Immature natural killer cell (primary cell): ENCODE measurements around the gene ZMAT3. TPM values are rescaled to one million over a fixed set of nuclear protein-coding genes. Genes with fewer than 3 reads are reported as not detected.

ENCODE experiments used
- DNase-seq, 3 donors: peaks; one replicate each; pipeline ENCODE4 v3.0.0; 2022; ENCODE audit warnings: mixed read lengths in 1 of 3
- H3K27ac Mint-ChIP-seq, 6 donors: one replicate each; pipeline ENCODE4 v1.8.0; 2020; ENCODE audit warnings: mixed read lengths in 6 of 6, mild to moderate bottlenecking in 5 of 6, inconsistent platforms in 4 of 6, moderate library complexity in 3 of 6
- H3K27me3 Mint-ChIP-seq, 3 donors: one replicate each; pipeline ENCODE4 v1.8.0; 2020 to 2021; ENCODE audit warnings: low read depth in 3 of 3, mild to moderate bottlenecking in 3 of 3, mixed read lengths in 3 of 3, moderate library complexity in 3 of 3, inconsistent platforms in 1 of 3
- H3K36me3 Mint-ChIP-seq, 3 donors: one replicate each; pipeline ENCODE4 v1.8.0; 2020; ENCODE audit warnings: mixed read lengths in 3 of 3, inconsistent platforms in 2 of 3, mild to moderate bottlenecking in 2 of 3
- H3K4me1 Mint-ChIP-seq, 2 donors: one replicate each; pipeline ENCODE4 v1.8.0; 2020; ENCODE audit warnings: inconsistent platforms in 2 of 2, mild to moderate bottlenecking in 2 of 2, mixed read lengths in 2 of 2, moderate library complexity in 1 of 2
- H3K4me3 Mint-ChIP-seq, 5 donors: one replicate each; pipeline ENCODE4 v1.8.0; 2020; ENCODE audit warnings: mild to moderate bottlenecking in 5 of 5, mixed read lengths in 5 of 5, inconsistent platforms in 3 of 5, moderate library complexity in 3 of 5
- H3K9me3 Mint-ChIP-seq, 6 donors: one replicate each; pipeline ENCODE4 v1.8.0; 2020; ENCODE audit warnings: mild to moderate bottlenecking in 6 of 6, mixed read lengths in 6 of 6, inconsistent platforms in 4 of 6, moderate library complexity in 3 of 6
- polyA plus RNA-seq, 3 donors: library from polyadenylated mRNA; unstranded; fragments of 300-500 nt; fragmentation: Illumina TruSeq; gene quantifications; one replicate each; pipeline ENCODE4 v1.2.3, GENCODE V29; 2021

ZMAT3 gene
- polyA plus RNA-seq, 3 donors from 2014 or later: 16.1 to 21.6 (median 20.8) TPM

DNA sequence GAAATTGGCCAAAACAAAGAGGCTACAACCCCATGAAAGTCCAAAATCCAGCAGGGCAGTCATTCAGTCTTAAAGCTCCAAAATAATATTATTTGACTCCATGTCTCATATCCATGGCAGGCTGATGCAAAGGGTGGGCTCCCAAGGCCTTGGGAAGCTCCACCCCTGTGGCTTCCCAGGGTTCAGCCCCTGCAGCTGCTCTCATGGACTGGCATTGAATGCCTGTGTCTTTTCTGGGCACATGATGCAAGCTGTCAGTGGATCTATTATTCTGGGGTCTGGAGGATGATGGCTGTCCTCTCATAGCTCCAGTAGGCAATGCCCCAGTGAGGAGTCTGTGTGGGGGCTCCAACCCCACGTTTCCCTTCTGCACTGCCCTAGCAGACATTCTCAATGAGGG lies 81.8 kb downstream of the ZMAT3 start:
- no peak overlapping the region for H3K4me3 Mint-ChIP-seq
- no peak for DNase-seq
- peaks cover 0 to 5% (median 3%) of the 10 kb centered on the region in 3 donors for H3K27me3 Mint-ChIP-seq
- no peak overlapping the region for H3K27ac Mint-ChIP-seq
- H3K4me1 Mint-ChIP-seq: no peaks in the 10 kb centered on the region
- H3K36me3 Mint-ChIP-seq: peaks cover 58 to 75% (median 59%) of the 10 kb centered on the region in 3 donors
- H3K9me3 Mint-ChIP-seq: peaks cover 42 to 59% (median 44%) of the 10 kb centered on the region in 6 donors

DNA sequence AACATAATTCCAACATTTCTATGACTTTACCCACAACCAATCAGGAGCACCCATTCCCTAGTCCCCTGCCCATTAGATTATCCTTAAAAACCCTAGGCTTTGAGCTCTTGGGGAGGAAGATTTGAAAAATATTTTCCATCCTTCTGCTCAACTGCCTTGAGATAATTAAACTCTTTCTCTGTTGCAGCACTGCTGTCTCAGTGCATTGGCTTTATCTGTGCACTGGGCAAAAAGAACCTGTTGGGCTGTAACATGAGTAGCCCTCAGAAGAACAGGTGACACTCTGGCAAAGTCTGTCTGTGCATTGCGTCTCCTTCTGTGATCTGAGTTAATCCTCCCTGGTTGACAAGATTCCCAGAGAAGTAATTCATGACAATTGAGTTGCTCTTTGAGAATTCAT lies 83.9 kb downstream of the ZMAT3 start:
- Mint-ChIP-seq H3K9me3 (peaks cover 45 to 66% (median 51%) of the 10 kb centered on the region in 6 donors), H3K36me3 (peaks cover 46 to 65% (median 51%) of the 10 kb centered on the region in 3 donors), H3K4me1 (no peaks in the 10 kb centered on the region)

GRCh38 chr3:178986456-178986855 lies 85.2 kb downstream of the ZMAT3 start:
- Mint-ChIP-seq H3K27me3 (peaks cover 2 to 6% (median 5%) of the 10 kb centered on the region in 3 donors), H3K36me3 (peaks cover 46 to 57% (median 49%) of the 10 kb centered on the region in 3 donors), H3K4me3 (no peak overlapping the region), H3K9me3 (peaks cover 45 to 69% (median 51%) of the 10 kb centered on the region in 6 donors), H3K27ac (no peak overlapping the region), H3K4me1 (no peaks in the 10 kb centered on the region)
- DNase-seq: no peak

More for the DNA sequence above, 83.9 kb downstream of the ZMAT3 start:
- no peak for DNase-seq
- no peak overlapping the region for H3K4me3 Mint-ChIP-seq
- no peak overlapping the region for H3K27ac Mint-ChIP-seq
- peaks cover 2 to 5% (median 3%) of the 10 kb centered on the region in 3 donors for H3K27me3 Mint-ChIP-seq

DNA sequence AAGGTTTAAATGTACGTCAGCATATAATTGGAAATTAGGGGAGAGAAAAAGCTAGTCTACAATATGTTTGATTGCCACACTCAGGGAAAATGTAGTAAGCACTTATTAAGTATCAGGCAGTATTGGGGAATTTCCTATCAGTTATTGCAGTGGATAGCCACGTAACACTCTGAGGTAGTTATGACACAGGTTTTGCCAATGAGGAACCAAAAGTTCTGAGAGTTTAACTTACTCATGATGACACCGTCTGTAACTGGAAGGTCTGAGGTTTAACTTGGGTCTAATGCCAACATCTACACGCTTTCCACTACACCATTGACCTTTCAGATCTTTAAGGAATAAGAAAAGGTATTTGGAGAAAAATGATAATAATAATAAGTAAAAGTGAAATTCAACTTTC lies 89.5 kb downstream of the ZMAT3 start:
- H3K4me1 Mint-ChIP-seq: no peaks in the 10 kb centered on the region

GRCh38 chr3:178975320-178975719 lies 96.3 kb downstream of the ZMAT3 start:
- H3K27me3 Mint-ChIP-seq: no peaks in the 10 kb centered on the region
- no peak overlapping the region for H3K4me3 Mint-ChIP-seq
- H3K27ac Mint-ChIP-seq: no peak overlapping the region
- DNase-seq: no peak
- peaks cover 6 to 13% (median 12%) of the 10 kb centered on the region in 3 donors for H3K36me3 Mint-ChIP-seq
- peaks cover 0 to 15% (median 7%) of the 10 kb centered on the region in 6 donors for H3K9me3 Mint-ChIP-seq
- H3K4me1 Mint-ChIP-seq: no peaks in the 10 kb centered on the region

More for the DNA sequence above, 89.5 kb downstream of the ZMAT3 start:
- Mint-ChIP-seq H3K4me3 (no peak overlapping the region), H3K27ac (no peak overlapping the region), H3K27me3 (peaks cover 2 to 4% (median 3%) of the 10 kb centered on the region in 3 donors), H3K36me3 (peaks cover 15 to 21% (median 20%) of the 10 kb centered on the region in 3 donors), H3K9me3 (peaks cover 17 to 32% (median 25%) of the 10 kb centered on the region in 6 donors)
- DNase-seq: no peak

- Mint-ChIP-seq H3K36me3 (peaks cover 9 to 17% (median 12%) of the 10 kb centered on the region in 3 donors), H3K4me1 (peaks cover 9 to 11% of the 10 kb centered on the region in 2 donors), H3K4me3 (no peak overlapping the region), H3K27me3 (no peaks in the 10 kb centered on the region), H3K9me3 (peaks cover 0 to 15% (median 6%) of the 10 kb centered on the region in 6 donors), H3K27ac (no peak overlapping the region)
- DNase-seq: no peak
Measured at GRCh38 chr3:178971614-178972013, 100.0 kb downstream of the ZMAT3 start.

- no peak overlapping the region for H3K4me3 Mint-ChIP-seq
Measured at GRCh38 chr3:178969004-178969700, 102.5 kb downstream of the ZMAT3 start.

More at GRCh38 chr3:178969004-178969700, 102.5 kb downstream of the ZMAT3 start:
- peaks cover 8 to 19% (median 9%) of the 10 kb centered on the region in 3 donors for H3K36me3 Mint-ChIP-seq
- no peak overlapping the region for H3K27ac Mint-ChIP-seq
- no peaks in the 10 kb centered on the region for H3K27me3 Mint-ChIP-seq
- peaks cover 12 to 18% of the 10 kb centered on the region in 2 donors for H3K4me1 Mint-ChIP-seq
- DNase-seq: no peak
- peaks cover 0 to 10% (median 5%) of the 10 kb centered on the region in 6 donors for H3K9me3 Mint-ChIP-seq

Other genes with a start within 250 kb of the ZMAT3 start
- 10 to 100 TPM; 10.4 to 20.8 (median 17.2) TPM for gene PIK3CA, start 76.5 kb upstream of the ZMAT3 start, polyA plus RNA-seq
- under 1 TPM in 2 of 3 donors, not detected in 1; 0.20 to 0.43 TPM for gene KCNMB3, start 179.3 kb upstream of the ZMAT3 start, polyA plus RNA-seq